Testis (tissue), 3 donors: ENCODE measurements around the gene SMIM38. TPM values are rescaled to one million over a fixed set of nuclear protein-coding genes. Genes with fewer than 3 reads are reported as not detected.

Experiments used
- DNase-seq: peaks from one replicate; pipeline ENCODE4 v3.0.0-alpha.2; 2019
- H3K27ac ChIP-seq, 2 donors: fragments of 200-600 bp; sonication (generic); one replicate each; pipeline ENCODE4 v1.5.1; 2019
- H3K27me3 ChIP-seq: fragments of 200-600 bp; sonication (generic); one replicate; pipeline ENCODE4 v1.5.1; 2019
- H3K36me3 ChIP-seq: fragments of 200-600 bp; sonication (generic); one replicate; pipeline ENCODE4 v1.5.1; 2017; ENCODE audit warnings: low read depth; ENCODE audit errors: missing control alignments
- H3K4me1 ChIP-seq: fragments of 200-600 bp; sonication (generic); one replicate; pipeline ENCODE4 v1.5.1; 2019
- H3K4me3 ChIP-seq, 2 donors: fragments of 200-600 bp; sonication (generic); one replicate each; pipeline ENCODE4 v1.5.1; 2017 to 2019
- H3K9me3 ChIP-seq: fragments of 200-600 bp; sonication (generic); one replicate; pipeline ENCODE4 v1.5.1; 2017
- POLR2A ChIP-seq: fragments of 450-650 bp; IDR thresholded peaks from one replicate; pipeline ENCODE4 v1.6.1; 2017; ENCODE audit warnings: antibody characterized with exemption, mild to moderate bottlenecking, moderate library complexity
- WGBS, 2 donors: methylation state at CpG; one replicate each; pipeline ENCODE4 v1.1.5; 2018; 5-methylcytosine and 5-hydroxymethylcytosine counted together
- intact Hi-C: fragments of 100-400 bp; cut with DNase I; formaldehyde crosslinking; loops from one replicate; pipeline ENCODE4 v1.15.1; 2023; ENCODE audit warnings: low total_unique reads
- polyA plus RNA-seq: library from polyadenylated mRNA; stranded (reverse); fragments of 350-450 nt; fragmentation: Illumina TruSeq; extraction: RNeasy Lipid Tissue Mini Kit (QIAGEN cat#74804); gene quantifications from one replicate; pipeline ENCODE4 v1.2.3, GENCODE V29; 2014; ENCODE audit warnings: low read depth, low replicate concordance; ENCODE audit not compliant: insufficient read depth
- total RNA-seq, 2 donors: library from RNA; depleted of rRNA; stranded (reverse); fragments of >200 nt; gene quantifications; one replicate each; pipeline ENCODE4 v1.2.3, GENCODE V29; 2016
- TF ChIP-seq, protein P1 (sequence below), 3 experiments: fragments of 450-650 bp in 2 of 3; fragments of 200-600 bp in 1 of 3; sonication (generic) in 1 of 3; IDR thresholded peaks; one replicate each; pipeline ENCODE4 v1.5.1; 2016 to 2019; ENCODE audit warnings: antibody characterized with exemption in 3 of 3, mild to moderate bottlenecking in 2 of 3, moderate library complexity in 1 of 3

The SMIM38 gene
- total and polyA plus RNA-seq, 3 donors from 2014 or later: 3.3 to 8.8 (median 3.9) TPM

GRCh38 chr11:69199583-69200315 lies 44.0 kb downstream of the SMIM38 start:
- Histone ChIP-seq H3K27ac (no peak overlapping the region), H3K4me1 (no peaks in the 10 kb centered on the region), H3K27me3 (no peaks in the 10 kb centered on the region), H3K9me3 (no peaks in the 10 kb centered on the region), H3K36me3 (no peaks in the 10 kb centered on the region), H3K4me3 (no peak overlapping the region)
- WGBS, 2 donors: 76 to 80% methylated on average over 10 of the region's 10 CpGs
- no peak for TF ChIP-seq POLR2A
- TF ChIP-seq, protein P1, sequence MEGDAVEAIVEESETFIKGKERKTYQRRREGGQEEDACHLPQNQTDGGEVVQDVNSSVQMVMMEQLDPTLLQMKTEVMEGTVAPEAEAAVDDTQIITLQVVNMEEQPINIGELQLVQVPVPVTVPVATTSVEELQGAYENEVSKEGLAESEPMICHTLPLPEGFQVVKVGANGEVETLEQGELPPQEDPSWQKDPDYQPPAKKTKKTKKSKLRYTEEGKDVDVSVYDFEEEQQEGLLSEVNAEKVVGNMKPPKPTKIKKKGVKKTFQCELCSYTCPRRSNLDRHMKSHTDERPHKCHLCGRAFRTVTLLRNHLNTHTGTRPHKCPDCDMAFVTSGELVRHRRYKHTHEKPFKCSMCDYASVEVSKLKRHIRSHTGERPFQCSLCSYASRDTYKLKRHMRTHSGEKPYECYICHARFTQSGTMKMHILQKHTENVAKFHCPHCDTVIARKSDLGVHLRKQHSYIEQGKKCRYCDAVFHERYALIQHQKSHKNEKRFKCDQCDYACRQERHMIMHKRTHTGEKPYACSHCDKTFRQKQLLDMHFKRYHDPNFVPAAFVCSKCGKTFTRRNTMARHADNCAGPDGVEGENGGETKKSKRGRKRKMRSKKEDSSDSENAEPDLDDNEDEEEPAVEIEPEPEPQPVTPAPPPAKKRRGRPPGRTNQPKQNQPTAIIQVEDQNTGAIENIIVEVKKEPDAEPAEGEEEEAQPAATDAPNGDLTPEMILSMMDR (IDR thresholded peaks at IDR 0.05): no peak
- intact Hi-C loops: no loop called here
- DNase-seq: no peak

DNA sequence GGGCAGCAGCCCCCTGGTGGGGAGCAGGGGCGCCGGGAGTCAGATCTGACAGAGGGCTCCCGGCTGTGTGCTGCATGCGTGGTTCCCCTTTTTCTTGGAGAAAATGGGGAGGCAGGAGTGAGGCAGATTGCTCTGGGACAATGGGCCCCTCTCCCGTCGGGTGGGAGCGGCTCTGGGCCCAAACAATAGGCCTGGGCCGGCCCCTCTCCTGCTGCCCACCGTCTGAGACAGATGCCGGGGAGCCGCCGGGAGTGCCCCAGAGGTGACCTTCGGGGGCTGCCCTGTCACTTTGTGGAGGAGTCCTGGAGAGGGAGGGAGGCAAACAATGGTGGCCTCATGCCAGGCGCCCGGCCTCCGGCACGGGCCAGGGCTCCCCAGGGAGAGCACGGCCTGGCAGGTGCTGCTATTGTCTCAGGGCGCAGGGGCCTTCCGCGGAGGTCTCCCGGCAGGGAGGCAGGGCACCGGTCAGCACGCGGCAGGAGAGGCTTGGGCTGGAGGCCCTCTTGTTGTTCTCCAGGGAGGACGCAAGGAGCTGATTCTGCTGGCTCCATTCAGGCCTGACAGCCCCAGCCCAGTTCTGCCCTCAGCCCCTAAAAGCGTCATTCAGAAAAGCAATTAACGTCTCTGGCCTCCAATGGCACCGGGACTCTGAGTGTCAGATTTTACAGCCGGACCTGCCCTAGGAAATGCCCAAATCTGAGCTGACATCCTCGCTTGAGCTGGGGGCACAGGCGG lies 44.8 kb downstream of the SMIM38 start:
- WGBS, 2 donors: 68 to 70% methylated on average over 16 to 32 of the region's 32 CpGs
- Histone ChIP-seq H3K27me3 (no peaks in the 10 kb centered on the region), H3K36me3 (no peaks in the 10 kb centered on the region), H3K4me1 (no peaks in the 10 kb centered on the region), H3K9me3 (no peaks in the 10 kb centered on the region), H3K27ac (no peak overlapping the region), H3K4me3 (no peak overlapping the region)
- TF ChIP-seq POLR2A: no peak
- intact Hi-C loops: no loop called here
- DNase-seq: no peak

- 95 to 97% methylated on average over 4 of the region's 4 CpGs for WGBS, 2 donors
- DNase-seq: no peak
- TF ChIP-seq, protein P1 (IDR thresholded peaks at IDR 0.05): no peak
- no peak for TF ChIP-seq POLR2A
- Histone ChIP-seq H3K9me3 (no peaks in the 10 kb centered on the region), H3K27ac (no peak overlapping the region), H3K27me3 (no peaks in the 10 kb centered on the region), H3K4me1 (no peaks in the 10 kb centered on the region), H3K4me3 (no peak overlapping the region), H3K36me3 (no peaks in the 10 kb centered on the region)
- intact Hi-C loops: no loop called here
Observed at GRCh38 chr11:69201066-69201365, 45.3 kb downstream of the SMIM38 start.

GRCh38 chr11:69201764-69202370 lies 46.1 kb downstream of the SMIM38 start:
- Histone ChIP-seq H3K27ac (no peak overlapping the region), H3K36me3 (no peaks in the 10 kb centered on the region), H3K27me3 (no peaks in the 10 kb centered on the region), H3K9me3 (no peaks in the 10 kb centered on the region), H3K4me1 (no peaks in the 10 kb centered on the region), H3K4me3 (no peak overlapping the region)
- TF ChIP-seq, protein P1 (IDR thresholded peaks at IDR 0.05): no peak
- TF ChIP-seq POLR2A: no peak
- intact Hi-C loops: no loop called here
- WGBS, 2 donors: 78 to 88% methylated on average over 3 to 7 of the region's 7 CpGs
- no peak for DNase-seq

- TF ChIP-seq, protein P1 (IDR thresholded peaks at IDR 0.05): no peak
- no peak for TF ChIP-seq POLR2A
- WGBS, 2 donors: 82 to 93% methylated on average over 15 to 25 of the region's 25 CpGs
- no peaks in the 10 kb centered on the region for H3K4me1 ChIP-seq
- no peaks in the 10 kb centered on the region for H3K9me3 ChIP-seq
- no peak for DNase-seq
- H3K27me3 ChIP-seq: no peaks in the 10 kb centered on the region
- H3K27ac ChIP-seq: no peak overlapping the region
- intact Hi-C loops: no loop called here
- H3K4me3 ChIP-seq: no peak overlapping the region
- H3K36me3 ChIP-seq: no peaks in the 10 kb centered on the region
Observed at GRCh38 chr11:69202511-69203221, 46.9 kb downstream of the SMIM38 start.
